GM21423 (cell line): ENCODE results near the gene CCNH.
A peak's percentile ranks its signal among the peaks of the same experiment; 100 is the strongest.

Experiments used
- ATAC-seq: cut with Tn5 transposase; IDR thresholded peaks from one replicate; pipeline ENCODE4 v1.9.1; 2021; ENCODE audit warnings: mild to moderate bottlenecking, moderate library complexity; ENCODE audit not compliant: unreplicated experiment

Gene CCNH

DNA sequence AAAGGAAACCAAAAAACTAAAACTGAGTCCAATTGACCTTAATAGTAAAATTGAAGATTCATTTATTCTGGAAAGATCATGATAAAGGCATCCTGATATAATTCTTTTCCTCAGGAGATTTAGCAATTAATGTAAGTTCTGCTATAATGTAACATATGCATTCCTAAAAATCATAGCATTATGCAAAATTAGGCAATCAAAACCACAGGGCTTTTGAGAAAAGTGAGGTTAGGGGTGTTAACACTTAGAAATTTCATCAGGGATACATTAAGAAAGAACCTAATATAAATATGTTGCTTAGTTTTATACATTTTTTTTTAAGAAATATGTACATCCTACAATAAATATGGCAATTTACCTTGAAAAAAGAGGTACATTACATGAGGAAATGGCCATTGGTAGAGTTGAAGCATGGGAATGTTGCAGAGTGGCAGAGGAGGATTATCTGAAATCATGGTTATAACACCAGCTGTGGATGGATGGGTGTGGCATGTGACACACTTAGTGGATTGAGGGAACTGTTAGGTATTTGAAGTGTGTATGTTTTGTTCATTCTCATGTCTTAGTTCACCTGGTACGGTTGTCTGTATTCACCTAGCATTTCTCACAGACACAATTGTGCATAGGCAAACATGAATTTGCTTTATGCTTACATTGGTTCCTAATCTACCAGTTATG lies 51.1 kb downstream of the CCNH start:
- ATAC-seq: no peak

DNA sequence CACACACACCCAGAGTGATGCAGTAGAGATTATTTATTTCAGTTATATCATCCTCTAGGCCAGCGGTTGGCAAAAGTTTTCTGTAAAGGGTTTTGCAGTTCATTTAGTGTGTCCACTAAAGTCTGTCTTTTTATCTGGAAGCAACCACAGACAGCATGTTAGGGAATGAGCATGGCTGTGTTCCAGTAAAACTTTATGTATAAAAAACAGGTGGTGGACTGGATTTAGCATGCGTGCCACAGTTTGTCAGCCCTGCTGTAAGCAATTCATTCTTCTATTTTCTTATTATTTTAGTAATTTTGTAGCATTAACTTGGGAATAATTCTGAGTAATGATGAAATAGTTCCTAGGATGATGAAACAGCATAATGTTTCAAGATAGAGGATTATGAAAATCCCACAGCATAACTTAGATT lies 51.7 kb downstream of the CCNH start:
- no peak for ATAC-seq

DNA sequence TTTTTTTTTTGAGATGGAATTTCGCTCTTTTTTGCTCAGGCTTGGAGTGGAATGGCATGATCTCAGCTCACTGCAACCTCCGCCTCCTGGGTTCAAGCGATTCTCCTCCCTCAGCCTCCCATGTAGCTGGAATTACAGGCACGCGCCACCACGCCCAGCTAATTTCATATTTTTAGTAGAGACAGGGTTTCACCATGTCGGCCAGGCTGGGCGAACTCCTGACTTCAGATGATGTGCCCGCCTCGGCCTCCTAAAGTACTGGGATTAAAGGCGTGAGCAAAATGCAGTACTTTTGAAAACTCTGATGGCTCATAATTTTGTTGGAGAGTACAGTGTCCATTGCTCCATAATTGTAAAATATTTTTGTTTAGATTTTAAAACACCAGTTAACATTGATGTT lies 52.6 kb downstream of the CCNH start:
- ATAC-seq: no peak

- ATAC-seq: no peak
These were observed 53.6 kb downstream of the CCNH start for GRCh38 chr5:87359106-87359505.

- ATAC-seq: peak; percentile 95
These were observed 58.2 kb downstream of the CCNH start for GRCh38 chr5:87354496-87354895.

DNA sequence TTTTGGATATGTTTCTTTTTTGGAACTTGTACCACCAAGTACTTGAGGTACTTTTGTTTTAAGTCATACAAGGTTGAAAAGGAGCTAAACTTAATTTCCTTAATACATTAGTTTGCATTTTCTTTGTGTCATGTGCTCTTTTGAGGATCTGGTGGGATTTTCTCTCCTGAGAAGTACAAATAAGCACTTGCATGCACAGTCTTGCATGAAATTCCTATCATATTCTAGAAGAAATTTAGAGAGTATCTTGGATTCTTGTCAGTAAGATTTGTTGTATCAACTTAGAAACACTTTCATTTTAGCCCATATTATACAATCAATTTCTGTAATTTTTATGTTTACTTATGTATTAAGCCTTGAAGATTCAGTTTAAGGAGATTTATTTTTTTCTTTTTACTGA lies 64.9 kb downstream of the CCNH start:
- no peak for ATAC-seq

DNA sequence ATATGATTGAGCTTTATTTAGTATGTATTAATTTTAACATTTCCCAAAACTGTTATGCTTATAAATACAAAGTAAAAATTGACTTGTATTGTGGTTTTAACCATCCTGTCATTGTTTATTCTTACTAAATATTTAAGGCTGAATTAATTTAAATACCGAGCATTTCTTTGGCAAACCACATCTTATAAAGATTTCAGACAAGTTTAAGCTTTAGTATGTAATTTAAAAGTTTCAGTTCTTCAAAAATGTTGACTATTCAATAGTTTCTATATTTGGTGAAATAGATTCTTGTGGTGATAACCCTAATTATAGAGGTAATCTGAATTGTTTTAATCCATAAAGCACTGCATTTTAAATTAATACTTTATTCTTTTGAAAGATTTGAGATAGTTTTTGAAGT lies 65.5 kb downstream of the CCNH start:
- ATAC-seq: peak; percentile 56
